Naive thymus-derived CD4-positive, alpha-beta T cell (primary cell): Measurements from ENCODE around the gene ERFE. TPM values are rescaled to one million over a fixed set of nuclear protein-coding genes. Genes with fewer than 3 reads are reported as not detected.

Source experiments
- ATAC-seq: fragments of 150-1000 bp; cut with Tn5 transposase; 2 replicates; pipeline ENCODE4 v1.10.0; 2021; ENCODE audit warnings: mild to moderate bottlenecking, moderate library complexity
- CTCF ChIA-PET: fragments of 350-600 bp; sonication (Branson Sonifier 250); formaldehyde crosslinking; loops from one replicate; lab custom pipeline; 2021; ENCODE audit warnings: antibody characterized with exemption; lab: Charles Lee
- POLR2A ChIA-PET: fragments of 350-600 bp; sonication (Branson Sonifier 250); formaldehyde crosslinking; loops from one replicate; lab custom pipeline; 2021; ENCODE audit warnings: antibody characterized with exemption, inconsistent platforms; lab: Charles Lee
- DNase-seq, 9 donors: peaks; one replicate each; pipeline versions ENCODE4 v3.0.0 to v3.0.0-alpha.2; 2020 to 2022; ENCODE audit warnings: mixed read lengths in 1 of 9
- H3K27ac ChIP-seq: one replicate; pipeline ENCODE4 v1.7.0; 2013; ENCODE audit warnings: mild to moderate bottlenecking, low read depth, low read length, moderate library complexity
- H3K27me3 ChIP-seq, 2 donors: one replicate each; pipeline ENCODE4 v1.7.0; 2013; ENCODE audit warnings: low read length in 2 of 2, mild to moderate bottlenecking in 2 of 2, moderate library complexity in 2 of 2; ENCODE audit not compliant: control insufficient read depth in 2 of 2, insufficient read depth in 2 of 2
- H3K36me3 ChIP-seq, 3 experiments: 1 replicate in 2 of 3; 2 replicates in 1 of 3; pipeline ENCODE4 v1.7.0; 2013; ENCODE audit warnings: low read length in 3 of 3, mild to moderate bottlenecking in 3 of 3, moderate library complexity in 1 of 3; ENCODE audit not compliant: insufficient read depth in 3 of 3, control insufficient read depth in 2 of 3
- H3K4me1 ChIP-seq, 2 donors: one replicate each; pipeline ENCODE4 v1.7.0; 2013; ENCODE audit warnings: low read length in 2 of 2, mild to moderate bottlenecking in 2 of 2, moderate library complexity in 1 of 2; ENCODE audit not compliant: control insufficient read depth in 2 of 2, insufficient read depth in 2 of 2
- H3K4me3 ChIP-seq: 2 replicates; pipeline ENCODE4 v1.7.0; 2013; ENCODE audit warnings: mild to moderate bottlenecking, low read length
- H3K9me3 ChIP-seq, 3 experiments: 1 replicate in 2 of 3; 2 replicates in 1 of 3; pipeline ENCODE4 v1.7.0; 2013; ENCODE audit warnings: low read length in 3 of 3; ENCODE audit not compliant: control insufficient read depth in 2 of 3
- H3K27ac Mint-ChIP-seq, 9 donors: one replicate each; pipeline ENCODE4 v1.8.0; 2020 to 2022; ENCODE audit warnings: mixed read lengths in 9 of 9, mild to moderate bottlenecking in 8 of 9, moderate library complexity in 5 of 9, inconsistent platforms in 2 of 9
- H3K27me3 Mint-ChIP-seq, 5 donors: one replicate each; pipeline ENCODE4 v1.8.0; 2021 to 2022; ENCODE audit warnings: mixed read lengths in 5 of 5, mild to moderate bottlenecking in 1 of 5
- H3K36me3 Mint-ChIP-seq, 5 donors: one replicate each; pipeline ENCODE4 v1.8.0; 2020 to 2022; ENCODE audit warnings: mixed read lengths in 5 of 5, mild to moderate bottlenecking in 3 of 5, inconsistent platforms in 1 of 5
- H3K4me1 Mint-ChIP-seq, 7 donors: one replicate each; pipeline ENCODE4 v1.8.0; 2020 to 2022; ENCODE audit warnings: mixed read lengths in 7 of 7, mild to moderate bottlenecking in 3 of 7, inconsistent platforms in 1 of 7
- H3K4me3 Mint-ChIP-seq, 10 donors: one replicate each; pipeline ENCODE4 v1.8.0; 2020 to 2022; ENCODE audit warnings: mild to moderate bottlenecking in 10 of 10, mixed read lengths in 10 of 10, moderate library complexity in 6 of 10, inconsistent platforms in 2 of 10
- H3K9me3 Mint-ChIP-seq, 11 donors: one replicate each; pipeline ENCODE4 v1.8.0; 2020 to 2022; ENCODE audit warnings: mixed read lengths in 11 of 11, mild to moderate bottlenecking in 4 of 11, inconsistent platforms in 1 of 11, moderate library complexity in 1 of 11
- intact Hi-C, 2 donors: fragments of 100-400 bp; cut with micrococcal nuclease; formaldehyde crosslinking; loops; one replicate each; pipeline ENCODE4 v1.15.1; 2023
- polyA plus RNA-seq, 2 donors: library from polyadenylated mRNA; unstranded; fragments of 300-500 nt; fragmentation: Illumina TruSeq; gene quantifications; one replicate each; pipeline ENCODE4 v1.2.3, GENCODE V29; 2021
- total RNA-seq, 6 experiments: library from RNA in 5 of 6; stranded (reverse) in 5 of 6; gene quantifications; 1 replicate in 5 of 6; 2 replicates in 1 of 6; pipeline ENCODE4 v1.2.3 and lab custom pipeline; 2021 to 2026

Gene ERFE
- total and polyA plus RNA-seq, 7 experiments from 2014 or later: 0.29 to 0.31 TPM; not detected in 5

DNA sequence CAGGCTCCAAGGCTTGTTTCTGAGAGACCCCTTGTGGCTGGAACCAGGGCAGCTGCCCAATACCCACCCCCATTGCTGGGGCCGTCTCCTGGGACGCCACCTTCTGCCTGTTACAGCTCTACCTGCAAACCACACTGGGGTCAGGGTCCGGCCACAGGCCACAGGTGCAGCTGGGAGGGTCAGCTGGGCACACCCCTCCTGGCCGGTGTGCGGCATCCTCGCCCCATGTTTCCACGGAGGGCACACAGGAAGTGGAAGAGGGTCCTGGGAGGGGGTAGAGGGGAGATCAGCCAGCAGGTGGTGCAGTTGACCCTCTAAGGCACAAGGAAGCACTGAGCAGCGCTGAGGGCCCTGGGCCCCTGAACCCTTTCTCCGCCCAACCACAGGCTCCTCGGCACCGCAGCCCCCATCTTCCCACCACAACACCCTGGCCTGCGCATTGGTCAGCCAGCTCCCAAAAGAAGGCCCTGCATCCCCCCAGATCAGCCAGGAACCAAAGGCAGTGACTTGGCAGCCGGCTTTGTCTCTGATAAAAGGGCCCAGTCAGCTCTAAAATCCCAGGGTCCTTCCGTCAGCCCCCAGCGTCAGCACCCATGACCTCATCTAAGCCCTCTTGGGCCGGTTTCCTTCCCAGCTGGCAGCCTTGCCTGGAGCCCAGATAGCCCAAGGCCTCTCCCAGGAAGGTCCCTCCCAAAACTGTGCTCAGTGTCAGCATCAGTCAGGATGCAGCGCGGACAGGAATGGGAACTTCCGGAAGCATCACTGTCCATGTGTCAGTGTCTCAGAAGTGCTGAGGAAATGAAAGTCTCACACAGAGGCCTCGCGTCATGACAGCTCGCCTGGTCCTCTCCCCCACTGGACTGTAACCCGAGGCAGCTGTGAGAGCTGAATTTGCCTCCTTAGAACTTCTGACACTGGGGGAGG is 1.7 kb downstream of the ERFE start:
- Histone ChIP-seq H3K4me1 (peaks cover 0 to 11% of the 10 kb centered on the region in 2 donors), H3K9me3 (no peaks in the 10 kb centered on the region), H3K4me3 (no peak overlapping the region), H3K36me3 (no peaks in the 10 kb centered on the region), H3K27me3 (no peaks in the 10 kb centered on the region), H3K27ac (no peak overlapping the region)
- peak overlapping the region in 4 of 10 donors; percentile 8 to 79 (median 66) for H3K4me3 Mint-ChIP-seq
- POLR2A ChIA-PET: no interaction called here
- CTCF ChIA-PET: interaction anchor here (1.7 kb wide), 1 partner anchor 302 kb away, joined by 3 read pairs; no protein-coding TSS in a partner anchor
- peaks cover 0 to 16% (median 6%) of the 10 kb centered on the region in 7 donors for H3K4me1 Mint-ChIP-seq
- DNase-seq (peak in 1 of 9 donors; percentile 12), ATAC-seq (no peak)
- no peak overlapping the region for H3K27ac Mint-ChIP-seq
- H3K27me3 Mint-ChIP-seq: peaks cover 16 to 38% (median 24%) of the 10 kb centered on the region in 5 donors
- no peaks in the 10 kb centered on the region for H3K9me3 Mint-ChIP-seq
- peaks cover 0 to 2% (median 0%) of the 10 kb centered on the region in 5 donors for H3K36me3 Mint-ChIP-seq
- intact Hi-C loops: loop anchor here (2.0 kb wide), 1 partner anchor 102 kb away; no protein-coding TSS in a partner anchor

DNA sequence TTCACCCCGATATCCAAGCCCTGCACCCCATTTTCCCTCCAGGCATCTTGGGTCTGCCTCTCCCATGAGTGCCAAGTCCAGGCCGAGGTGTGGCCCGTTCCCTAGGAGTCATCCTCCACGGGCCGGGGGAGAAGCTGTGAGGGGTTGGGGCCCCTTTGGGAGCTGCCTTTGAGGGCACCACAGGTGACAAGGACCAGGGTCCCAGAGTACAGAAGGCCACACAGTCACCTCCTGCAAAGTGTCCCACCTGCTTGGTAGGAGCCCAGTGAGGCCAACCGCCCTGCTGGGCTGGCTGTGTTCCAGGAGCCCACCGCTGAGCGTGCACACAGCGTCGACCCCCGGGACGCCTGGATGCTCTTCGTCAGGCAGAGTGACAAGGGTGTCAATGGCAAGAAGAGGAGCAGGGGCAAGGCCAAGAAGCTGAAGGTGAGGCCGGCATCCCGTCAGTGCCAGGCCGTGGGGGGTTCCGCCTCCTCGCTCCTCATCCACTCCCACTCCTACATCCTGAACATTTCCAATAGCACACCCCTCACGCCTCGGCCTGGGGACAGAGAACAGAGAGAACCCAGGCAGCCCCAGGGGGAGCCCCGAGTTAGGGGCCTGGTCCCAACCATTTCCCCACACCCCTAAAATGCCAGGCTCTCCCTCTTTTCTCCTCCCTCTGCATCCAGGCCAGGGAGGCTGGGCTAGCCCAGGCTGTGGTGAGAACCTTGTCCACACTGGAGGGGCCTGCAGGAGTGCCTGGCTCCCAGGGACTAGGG is 2.7 kb downstream of the ERFE start:
- Histone ChIP-seq H3K9me3 (no peaks in the 10 kb centered on the region), H3K27me3 (no peaks in the 10 kb centered on the region), H3K36me3 (no peaks in the 10 kb centered on the region), H3K27ac (no peak overlapping the region), H3K4me3 (no peak overlapping the region), H3K4me1 (peaks cover 0 to 11% of the 10 kb centered on the region in 2 donors)
- ATAC-seq (no peak), DNase-seq (peak in 1 of 9 donors; percentile 5)
- peaks cover 17 to 39% (median 24%) of the 10 kb centered on the region in 5 donors for H3K27me3 Mint-ChIP-seq
- H3K4me3 Mint-ChIP-seq: no peak overlapping the region
- H3K36me3 Mint-ChIP-seq: peaks cover 0 to 2% (median 0%) of the 10 kb centered on the region in 5 donors
- CTCF ChIA-PET: no interaction called here
- no peak overlapping the region for H3K27ac Mint-ChIP-seq
- POLR2A ChIA-PET: no interaction called here
- H3K9me3 Mint-ChIP-seq: no peaks in the 10 kb centered on the region
- intact Hi-C loops: loop anchor here (2.0 kb wide), 1 partner anchor 101 kb away; no protein-coding TSS in a partner anchor
- peaks cover 0 to 16% (median 6%) of the 10 kb centered on the region in 7 donors for H3K4me1 Mint-ChIP-seq

DNA sequence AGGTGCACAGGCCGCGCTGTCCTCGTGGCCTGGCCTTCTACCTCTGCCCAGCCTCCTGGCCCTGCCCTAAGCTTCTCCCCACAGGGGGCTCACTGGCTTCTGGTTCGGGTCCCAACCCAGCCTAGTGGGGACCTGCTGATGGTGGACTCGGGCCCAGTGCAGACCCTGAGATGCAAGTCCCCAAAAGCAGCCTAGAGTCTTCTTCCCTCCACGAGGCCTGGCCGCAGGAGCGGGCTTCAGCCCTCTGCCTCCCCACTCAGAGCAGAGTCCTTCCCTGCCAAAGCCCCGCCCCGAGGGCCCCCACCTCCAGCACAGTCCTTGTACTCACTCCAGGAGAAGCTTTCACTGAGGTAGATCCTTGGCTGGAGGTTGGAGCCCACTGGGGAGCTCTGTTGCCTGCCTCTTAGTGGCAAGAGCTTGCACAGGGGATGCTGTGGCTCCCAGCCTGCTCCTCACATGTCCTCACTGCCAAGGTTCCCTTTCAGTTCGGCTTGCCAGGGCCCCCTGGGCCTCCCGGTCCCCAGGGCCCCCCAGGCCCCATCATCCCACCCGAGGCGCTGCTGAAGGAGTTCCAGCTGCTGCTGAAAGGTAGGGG is 3.6 kb downstream of the ERFE start:
- H3K27ac Mint-ChIP-seq: no peak overlapping the region
- Histone ChIP-seq H3K4me3 (no peak overlapping the region), H3K27ac (no peak overlapping the region), H3K36me3 (no peaks in the 10 kb centered on the region), H3K4me1 (peaks cover 0 to 11% of the 10 kb centered on the region in 2 donors), H3K9me3 (no peaks in the 10 kb centered on the region), H3K27me3 (no peaks in the 10 kb centered on the region)
- ATAC-seq: no peak
- no peak overlapping the region for H3K4me3 Mint-ChIP-seq
- intact Hi-C loops: no loop called here
- H3K27me3 Mint-ChIP-seq: peaks cover 17 to 37% (median 24%) of the 10 kb centered on the region in 5 donors
- peaks cover 0 to 16% (median 6%) of the 10 kb centered on the region in 7 donors for H3K4me1 Mint-ChIP-seq
- H3K36me3 Mint-ChIP-seq: peaks cover 0 to 2% (median 0%) of the 10 kb centered on the region in 5 donors
- ChIA-PET CTCF (no interaction called here), POLR2A (no interaction called here)
- no peak for DNase-seq
- H3K9me3 Mint-ChIP-seq: no peaks in the 10 kb centered on the region

DNA sequence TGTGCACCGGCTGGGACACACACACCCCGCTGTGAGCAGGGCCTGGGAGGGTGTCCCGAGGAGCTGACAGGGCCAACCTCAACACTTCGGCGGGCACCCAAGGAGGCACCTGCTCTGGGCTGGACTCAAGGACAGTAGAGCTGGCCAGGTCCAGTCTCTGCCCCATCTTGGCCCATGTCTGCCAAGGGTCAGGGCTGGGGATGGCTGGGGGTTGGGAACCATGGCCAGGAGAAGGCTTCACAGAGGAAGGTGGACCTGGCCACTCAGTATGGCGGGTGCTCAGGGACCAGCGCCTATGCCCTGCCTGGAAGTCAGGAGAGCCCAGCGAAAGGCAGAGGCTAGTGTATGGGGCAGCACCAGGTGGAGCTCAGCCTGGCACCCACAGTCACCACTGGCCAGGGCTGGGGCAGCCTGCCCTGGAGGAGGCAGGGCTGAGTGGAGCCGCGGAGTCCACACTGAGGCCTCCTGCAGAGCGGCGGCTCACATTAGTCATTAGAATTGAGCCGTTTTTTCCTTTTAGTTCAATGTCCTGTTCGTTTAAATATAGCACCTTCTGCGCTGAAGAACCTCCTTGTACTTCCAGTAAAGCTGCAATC is 4.2 kb downstream of the ERFE start:
- no peaks in the 10 kb centered on the region for H3K27me3 ChIP-seq
- H3K36me3 ChIP-seq: peaks cover 0 to 3% (median 0%) of the 10 kb centered on the region in 3 experiments
- intact Hi-C loops: no loop called here
- H3K9me3 ChIP-seq: no peaks in the 10 kb centered on the region
- no peak overlapping the region for H3K27ac ChIP-seq
- POLR2A ChIA-PET: no interaction called here
- Mint-ChIP-seq H3K27ac (no peak overlapping the region), H3K36me3 (peaks cover 0 to 2% (median 0%) of the 10 kb centered on the region in 5 donors), H3K27me3 (peaks cover 17 to 35% (median 24%) of the 10 kb centered on the region in 5 donors), H3K4me1 (peaks cover 0 to 16% (median 6%) of the 10 kb centered on the region in 7 donors), H3K9me3 (no peaks in the 10 kb centered on the region), H3K4me3 (no peak overlapping the region)
- no peak overlapping the region for H3K4me3 ChIP-seq
- H3K4me1 ChIP-seq: peaks cover 0 to 11% of the 10 kb centered on the region in 2 donors
- ATAC-seq: no peak
- CTCF ChIA-PET: no interaction called here
- no peak for DNase-seq

DNA sequence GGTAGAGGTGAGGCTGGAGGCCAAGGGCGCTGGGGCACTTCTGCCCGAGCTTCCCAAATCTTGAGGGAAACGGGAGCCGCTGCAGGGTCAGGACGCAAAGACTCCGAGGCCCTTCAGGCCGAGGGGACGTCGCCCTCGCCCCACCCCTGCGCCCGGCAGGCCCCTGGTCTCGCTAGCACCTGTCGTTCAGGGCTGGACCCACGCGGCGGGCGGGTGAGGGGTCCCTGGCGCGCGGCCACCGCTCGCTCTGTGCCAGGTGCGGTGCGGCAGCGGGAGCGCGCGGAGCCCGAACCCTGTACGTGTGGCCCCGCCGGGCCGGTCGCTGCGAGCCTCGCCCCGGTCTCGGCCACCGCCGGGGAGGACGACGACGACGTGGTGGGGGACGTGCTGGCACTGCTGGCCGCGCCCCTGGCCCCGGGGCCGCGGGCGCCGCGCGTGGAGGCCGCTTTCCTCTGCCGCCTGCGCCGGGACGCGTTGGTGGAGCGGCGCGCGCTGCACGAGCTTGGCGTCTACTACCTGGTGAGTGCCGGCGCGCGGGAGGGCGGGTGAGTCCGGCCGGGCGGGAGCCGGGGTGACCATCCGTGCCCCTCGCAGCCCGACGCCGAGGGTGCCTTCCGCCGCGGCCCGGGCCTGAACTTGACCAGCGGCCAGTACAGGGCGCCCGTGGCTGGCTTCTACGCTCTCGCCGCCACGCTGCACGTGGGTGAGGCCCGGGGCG is 4.9 kb downstream of the ERFE start:
- DNase-seq (no peak), ATAC-seq (no peak)
- Mint-ChIP-seq H3K4me3 (no peak overlapping the region), H3K4me1 (peaks cover 0 to 16% (median 6%) of the 10 kb centered on the region in 7 donors), H3K27ac (no peak overlapping the region), H3K36me3 (peaks cover 0 to 3% (median 2%) of the 10 kb centered on the region in 5 donors), H3K27me3 (peaks cover 17 to 35% (median 24%) of the 10 kb centered on the region in 5 donors), H3K9me3 (no peaks in the 10 kb centered on the region)
- intact Hi-C loops: no loop called here
- Histone ChIP-seq H3K4me3 (no peak overlapping the region), H3K27me3 (no peaks in the 10 kb centered on the region), H3K4me1 (peaks cover 0 to 11% of the 10 kb centered on the region in 2 donors), H3K36me3 (peaks cover 0 to 9% (median 0%) of the 10 kb centered on the region in 3 experiments), H3K27ac (no peak overlapping the region), H3K9me3 (no peaks in the 10 kb centered on the region)
- POLR2A ChIA-PET: no interaction called here
- CTCF ChIA-PET: no interaction called here
